Right lobe of liver (tissue), 4 donors: ENCODE data around the gene PSIP1.

ENCODE experiments used
- CTCF ChIP-seq, 4 donors: fragments of 200-600 bp in 3 of 4; fragments of 450-650 bp in 1 of 4; IDR thresholded peaks; one replicate each; pipeline versions ENCODE4 v1.5.1 to v1.8.0; 2016 to 2022; ENCODE audit warnings: antibody characterized with exemption in 4 of 4, mild to moderate bottlenecking in 2 of 4
- POLR2A ChIP-seq: fragments of 450-650 bp; IDR thresholded peaks from one replicate; pipeline ENCODE4 v1.6.1; 2017; ENCODE audit warnings: antibody characterized with exemption, mild to moderate bottlenecking
- donor health status: DM: no; HTN: no; CAD: no.
- donor health status: DM: no; HTN: no; CAD: no.
- donor health status: DM: no; HTN: yes; CAD: no.

- TF ChIP-seq CTCF (IDR thresholded peaks at IDR 0.05) (peak in 1 of 4 donors; percentile 7), POLR2A (peak; percentile 67)
These were observed 88.2 kb downstream of the PSIP1 start, which contains the start of gene SNAPC3 for GRCh38 chr9:15422372-15423230.
